Measurements from ENCODE around the gene ANTXR2. TPM values are rescaled to one million over a fixed set of nuclear protein-coding genes. Genes with fewer than 3 reads are reported as not detected.

ANTXR2 gene
- total RNA-seq, 1 donor from 2014 or later, result 14.4 TPM

- H3K4me3 ChIP-seq (ENCODE audit: low read depth, low read length), result no peak overlapping the region
- no peak for DNase-seq (ENCODE audit: low read depth)
- TF ChIP-seq, protein P1, sequence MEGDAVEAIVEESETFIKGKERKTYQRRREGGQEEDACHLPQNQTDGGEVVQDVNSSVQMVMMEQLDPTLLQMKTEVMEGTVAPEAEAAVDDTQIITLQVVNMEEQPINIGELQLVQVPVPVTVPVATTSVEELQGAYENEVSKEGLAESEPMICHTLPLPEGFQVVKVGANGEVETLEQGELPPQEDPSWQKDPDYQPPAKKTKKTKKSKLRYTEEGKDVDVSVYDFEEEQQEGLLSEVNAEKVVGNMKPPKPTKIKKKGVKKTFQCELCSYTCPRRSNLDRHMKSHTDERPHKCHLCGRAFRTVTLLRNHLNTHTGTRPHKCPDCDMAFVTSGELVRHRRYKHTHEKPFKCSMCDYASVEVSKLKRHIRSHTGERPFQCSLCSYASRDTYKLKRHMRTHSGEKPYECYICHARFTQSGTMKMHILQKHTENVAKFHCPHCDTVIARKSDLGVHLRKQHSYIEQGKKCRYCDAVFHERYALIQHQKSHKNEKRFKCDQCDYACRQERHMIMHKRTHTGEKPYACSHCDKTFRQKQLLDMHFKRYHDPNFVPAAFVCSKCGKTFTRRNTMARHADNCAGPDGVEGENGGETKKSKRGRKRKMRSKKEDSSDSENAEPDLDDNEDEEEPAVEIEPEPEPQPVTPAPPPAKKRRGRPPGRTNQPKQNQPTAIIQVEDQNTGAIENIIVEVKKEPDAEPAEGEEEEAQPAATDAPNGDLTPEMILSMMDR (conservative IDR thresholded peaks at IDR 0.05; ENCODE audit: low read depth, low read length), result no peak
Measured at GRCh38 chr4:79959652-79960051, 113.4 kb downstream of the ANTXR2 start.

GRCh38 chr4:79958466-79959264 lies 114.4 kb downstream of the ANTXR2 start:
- no peak for DNase-seq (ENCODE audit: low read depth)
- no peak overlapping the region for H3K4me3 ChIP-seq (ENCODE audit: low read depth, low read length)
- TF ChIP-seq, protein P1 (conservative IDR thresholded peaks at IDR 0.05; ENCODE audit: low read depth, low read length), result no peak

DNA sequence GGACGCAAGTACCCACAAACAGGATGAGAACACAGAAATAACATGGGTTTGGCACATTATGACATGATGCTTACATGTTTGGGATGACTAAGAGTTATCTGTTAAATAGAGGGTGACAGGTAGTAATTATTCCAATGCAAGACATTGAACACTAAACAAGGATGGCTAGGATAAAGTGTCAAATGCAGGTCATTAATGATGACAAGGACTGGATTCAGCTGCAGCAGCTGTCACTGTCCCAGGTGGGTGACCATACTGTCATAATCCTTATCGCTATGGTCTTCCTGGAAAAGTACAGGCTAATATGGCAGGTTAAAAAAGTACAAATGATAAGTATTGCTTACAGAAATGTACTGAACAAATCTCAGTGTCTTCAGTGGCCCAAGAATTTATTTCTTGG lies 123.9 kb downstream of the ANTXR2 start:
- TF ChIP-seq, protein P1 (conservative IDR thresholded peaks at IDR 0.05; ENCODE audit: low read depth, low read length), result no peak
- no peak overlapping the region for H3K4me3 ChIP-seq (ENCODE audit: low read depth, low read length)
- DNase-seq (ENCODE audit: low read depth), result no peak

DNA sequence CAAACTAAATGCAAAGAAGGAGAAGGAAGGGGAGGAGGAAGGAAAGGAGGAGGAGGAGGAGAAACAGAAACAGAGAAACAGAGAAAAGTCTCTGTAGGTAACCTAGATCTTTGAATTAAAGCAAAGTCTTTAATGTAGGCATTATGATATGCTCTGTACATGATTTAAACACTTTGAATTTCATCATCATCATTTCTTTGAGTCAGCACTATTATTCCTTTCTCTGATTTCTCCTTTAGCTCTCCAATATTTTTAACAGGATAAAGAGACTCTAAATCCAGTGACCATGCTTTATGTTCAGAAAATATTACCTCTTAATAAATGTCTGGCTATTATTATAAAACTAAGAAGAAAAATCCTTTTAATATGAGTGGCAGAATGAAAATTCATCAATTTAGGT lies 124.3 kb downstream of the ANTXR2 start:
- H3K4me3 ChIP-seq (ENCODE audit: low read depth, low read length), result no peak overlapping the region
- DNase-seq (ENCODE audit: low read depth), result no peak
- TF ChIP-seq, protein P1 (conservative IDR thresholded peaks at IDR 0.05; ENCODE audit: low read depth, low read length), result no peak

GRCh38 chr4:79948261-79948660 lies 124.8 kb downstream of the ANTXR2 start:
- TF ChIP-seq, protein P1 (conservative IDR thresholded peaks at IDR 0.05; ENCODE audit: low read depth, low read length), result no peak
- no peak for DNase-seq (ENCODE audit: low read depth)
- no peak overlapping the region for H3K4me3 ChIP-seq (ENCODE audit: low read depth, low read length)

DNA sequence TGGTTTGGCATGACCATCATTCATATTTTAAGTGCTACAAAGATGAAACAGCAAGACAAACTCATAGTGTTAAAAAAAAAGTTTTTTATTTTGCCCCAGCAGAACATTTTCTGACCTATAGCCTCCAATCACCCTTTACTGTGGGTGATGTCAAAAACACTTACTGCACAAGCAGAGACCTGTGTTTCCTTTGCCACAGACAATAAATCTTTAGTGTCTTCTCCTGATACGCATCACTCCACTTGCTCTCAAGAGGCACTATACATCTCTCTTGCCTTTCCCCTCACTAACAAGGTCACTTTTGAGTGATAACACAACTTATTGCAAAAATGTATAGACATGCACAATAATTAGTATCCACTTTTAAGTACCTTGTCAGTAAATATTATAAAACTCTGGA lies 125.6 kb downstream of the ANTXR2 start:
- no peak for DNase-seq (ENCODE audit: low read depth)
- H3K4me3 ChIP-seq (ENCODE audit: low read depth, low read length), result no peak overlapping the region
- TF ChIP-seq, protein P1 (conservative IDR thresholded peaks at IDR 0.05; ENCODE audit: low read depth, low read length), result no peak

GRCh38 chr4:79935274-79935673 lies 137.8 kb downstream of the ANTXR2 start:
- no peak for DNase-seq (ENCODE audit: low read depth)
- no peak overlapping the region for H3K4me3 ChIP-seq (ENCODE audit: low read depth, low read length)
- TF ChIP-seq, protein P1 (conservative IDR thresholded peaks at IDR 0.05; ENCODE audit: low read depth, low read length), result no peak

Measured in epithelial cell of proximal tubule (primary cell).